GM12874 (cell line): ENCODE measurements around the gene SLC2A8.

Experiments
- CTCF ChIP-seq: IDR thresholded peaks from 2 replicates; pipeline ENCODE4 v1.5.1; 2011; ENCODE audit warnings: low read depth, mild to moderate bottlenecking, control low read depth, low read length, moderate library complexity; ENCODE audit not compliant: insufficient read depth

SLC2A8 gene

GRCh38 chr9:127405344-127406125, 8.6 kb downstream of the SLC2A8 start:
- no peak for TF ChIP-seq CTCF

- TF ChIP-seq CTCF, result no peak
These were observed 10.0 kb downstream of the SLC2A8 start for GRCh38 chr9:127406799-127407491.

- no peak for TF ChIP-seq CTCF
These were observed 10.5 kb downstream of the SLC2A8 start for GRCh38 chr9:127407492-127407843.

- no peak for TF ChIP-seq CTCF
These were observed 14.2 kb downstream of the SLC2A8 start for GRCh38 chr9:127411122-127411521.

- TF ChIP-seq CTCF, result no peak
These were observed 18.2 kb downstream of the SLC2A8 start for GRCh38 chr9:127415141-127415540.

- no peak for TF ChIP-seq CTCF
These were observed 18.7 kb downstream of the SLC2A8 start for GRCh38 chr9:127415657-127416056.

- no peak for TF ChIP-seq CTCF
These were observed 20.4 kb downstream of the SLC2A8 start for GRCh38 chr9:127417131-127418036.
